HFFc6 (cell line): ENCODE data around the gene GFAP. TPM values are rescaled to one million over a fixed set of nuclear protein-coding genes. Genes with fewer than 3 reads are reported as not detected.
A peak's percentile ranks its signal among the peaks of the same experiment; 100 is the strongest.

ENCODE experiments used
- DNase-seq: peaks from one replicate; pipeline ENCODE4 v3.0.0-alpha.2; 2018
- H3K27ac Mint-ChIP-seq: 2 replicates; pipeline ENCODE4 v1.8.0; 2020; ENCODE audit warnings: mild to moderate bottlenecking, mixed read lengths
- H3K27me3 Mint-ChIP-seq: 2 replicates; pipeline ENCODE4 v1.8.0; 2021; ENCODE audit warnings: mild to moderate bottlenecking, moderate library complexity, mixed read lengths; ENCODE audit not compliant: insufficient read depth
- H3K36me3 Mint-ChIP-seq: 2 replicates; pipeline ENCODE4 v1.8.0; 2021; ENCODE audit warnings: low read depth, mixed read lengths
- H3K4me1 Mint-ChIP-seq: 2 replicates; pipeline ENCODE4 v1.8.0; 2020; ENCODE audit warnings: low read depth, mixed read lengths
- H3K4me3 Mint-ChIP-seq: 2 replicates; pipeline ENCODE4 v1.8.0; 2020; ENCODE audit warnings: mild to moderate bottlenecking, moderate library complexity, mixed read lengths
- H3K9me3 Mint-ChIP-seq: 2 replicates; pipeline ENCODE4 v1.8.0; 2020; ENCODE audit warnings: mild to moderate bottlenecking, mixed read lengths
- CTCF ChIP-seq: fragments of 200-600 bp; sonication (generic); IDR thresholded peaks from 2 replicates; pipeline ENCODE4 v1.5.0; 2021; ENCODE audit warnings: antibody characterized with exemption, mild to moderate bottlenecking
- total RNA-seq, 6 experiments: library from RNA; stranded (reverse); fragmentation: NEBNext Ultra II Directional; extraction: Animal tissue kit (Norgen Biotek cat#: 25700); gene quantifications; 2 replicates in 1 of 6; 3 replicates in 5 of 6; pipeline ENCODE4 v1.2.3, GENCODE V29; 2021

The GFAP gene
- total RNA-seq, 6 experiments from 2014 or later = not detected

- peaks cover 38% of the 10 kb centered on the region for H3K36me3 Mint-ChIP-seq
- no peak for DNase-seq
- H3K27ac Mint-ChIP-seq = peak overlapping the region; percentile 73
- peak overlapping the region; percentile 25; the same call in 1 of the 2 replicates for H3K4me3 Mint-ChIP-seq
- H3K4me1 Mint-ChIP-seq = peaks cover 52% of the 10 kb centered on the region
- no peaks in the 10 kb centered on the region for H3K27me3 Mint-ChIP-seq
- no peak for TF ChIP-seq CTCF
- peaks cover 5% of the 10 kb centered on the region for H3K9me3 Mint-ChIP-seq
These were observed 27.2 kb upstream of the GFAP start for GRCh38 chr17:44942456-44942855.

GRCh38 chr17:44941712-44942331 is 26.5 kb upstream of the GFAP start:
- no peaks in the 10 kb centered on the region; the same call in 1 of the 2 replicates for H3K27me3 Mint-ChIP-seq
- H3K4me3 Mint-ChIP-seq = peak overlapping the region; percentile 25
- peak overlapping the region; percentile 73 for H3K27ac Mint-ChIP-seq
- H3K36me3 Mint-ChIP-seq = peaks cover 38% of the 10 kb centered on the region
- DNase-seq = peak; percentile 12
- no peak for TF ChIP-seq CTCF
- H3K4me1 Mint-ChIP-seq = peaks cover 56% of the 10 kb centered on the region
- peaks cover 5% of the 10 kb centered on the region for H3K9me3 Mint-ChIP-seq

DNA sequence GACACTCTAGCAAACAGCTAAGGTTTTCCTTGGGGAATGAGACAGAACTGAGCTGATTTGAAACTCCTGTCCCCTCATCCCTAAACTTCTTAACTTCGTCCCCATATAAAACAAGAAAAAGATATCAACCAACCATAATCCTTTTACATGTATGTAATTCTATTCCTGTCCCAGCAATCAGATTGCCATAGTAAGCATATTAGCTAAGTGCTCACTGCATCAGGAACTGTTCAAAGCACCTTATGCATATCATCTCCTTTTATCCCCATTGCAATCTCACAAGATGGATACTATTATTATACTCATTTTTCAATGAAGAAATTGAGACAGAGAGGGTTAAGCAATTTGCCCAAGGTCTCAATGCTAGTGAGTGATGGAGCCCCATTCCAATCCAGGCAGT is 25.5 kb upstream of the GFAP start:
- Mint-ChIP-seq H3K36me3 (peaks cover 31% of the 10 kb centered on the region), H3K4me3 (peak overlapping the region; percentile 27; the same call in 1 of the 2 replicates), H3K4me1 (peaks cover 48% of the 10 kb centered on the region), H3K27ac (peak overlapping the region; percentile 9; the same call in 1 of the 2 replicates), H3K9me3 (peaks cover 5% of the 10 kb centered on the region), H3K27me3 (no peaks in the 10 kb centered on the region; the same call in 1 of the 2 replicates)
- no peak for TF ChIP-seq CTCF
- no peak for DNase-seq

GRCh38 chr17:44940317-44940716 is 25.0 kb upstream of the GFAP start:
- Mint-ChIP-seq H3K4me1 (peaks cover 48% of the 10 kb centered on the region), H3K27me3 (no peaks in the 10 kb centered on the region; the same call in 1 of the 2 replicates), H3K9me3 (peaks cover 5% of the 10 kb centered on the region), H3K27ac (peak overlapping the region; percentile 9), H3K36me3 (peaks cover 30% of the 10 kb centered on the region), H3K4me3 (peak overlapping the region; percentile 27)
- no peak for TF ChIP-seq CTCF
- no peak for DNase-seq

DNA sequence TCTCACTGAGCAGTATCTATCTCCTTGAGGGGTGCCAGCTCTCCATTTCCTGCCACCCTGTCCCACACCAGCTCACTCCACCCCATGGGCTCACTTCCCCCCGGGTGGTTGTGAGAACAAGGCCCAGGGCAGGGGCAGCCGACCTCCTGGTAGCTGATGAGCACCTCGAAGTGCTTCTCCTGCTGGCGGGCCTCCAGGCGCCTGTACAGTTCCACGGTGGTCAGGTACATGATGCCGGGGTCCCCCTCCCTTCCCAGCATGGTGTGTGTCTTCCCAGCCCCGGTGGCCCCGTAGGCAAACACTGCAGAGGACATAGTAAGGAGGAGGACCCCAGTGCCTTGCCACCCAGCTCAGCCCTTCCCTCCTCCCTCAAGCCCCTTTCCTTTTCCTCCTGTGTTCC is 19.8 kb upstream of the GFAP start:
- Mint-ChIP-seq H3K27me3 (peaks cover 2% of the 10 kb centered on the region; the same call in 1 of the 2 replicates), H3K4me1 (peaks cover 9% of the 10 kb centered on the region), H3K36me3 (peaks cover 24% of the 10 kb centered on the region), H3K9me3 (peaks cover 5% of the 10 kb centered on the region), H3K27ac (no peak overlapping the region), H3K4me3 (no peak overlapping the region)
- TF ChIP-seq CTCF = no peak
- no peak for DNase-seq
